PC-9 (cell line): Measurements from ENCODE around the gene CEP70.

ENCODE experiments used
- EZH2 ChIP-seq: fragments of 200-600 bp; sonication (generic); IDR thresholded peaks from 2 replicates; pipeline ENCODE4 v1.8.0; 2017; ENCODE audit warnings: antibody characterized with exemption, low read depth
- TF ChIP-seq, protein P1 (sequence below): fragments of 200-600 bp; sonication (generic); conservative IDR thresholded peaks from 2 replicates; pipeline ENCODE4 v1.6.1; 2017; ENCODE audit warnings: mixed run types, antibody characterized with exemption, mild to moderate bottlenecking, moderate library complexity

DNA sequence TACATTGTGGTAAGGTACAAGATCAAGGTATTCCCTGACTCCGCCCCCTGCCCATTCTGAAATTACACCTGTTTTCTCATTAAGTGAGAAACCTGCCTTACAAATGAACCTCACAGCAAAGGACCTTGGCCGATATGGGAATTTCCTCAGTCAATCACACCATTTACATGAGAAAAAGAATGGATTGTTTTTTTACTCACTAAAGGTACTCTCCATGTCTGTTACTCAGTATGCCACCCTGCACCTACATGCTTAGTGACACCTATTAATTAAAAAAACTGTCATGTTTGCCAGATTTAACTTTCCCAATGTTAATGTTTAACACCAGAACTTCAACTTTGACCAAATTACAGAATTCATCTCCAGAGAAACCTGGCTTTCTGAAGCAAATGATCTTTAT lies 97.6 kb downstream of the CEP70 start:
- TF ChIP-seq, protein P1, sequence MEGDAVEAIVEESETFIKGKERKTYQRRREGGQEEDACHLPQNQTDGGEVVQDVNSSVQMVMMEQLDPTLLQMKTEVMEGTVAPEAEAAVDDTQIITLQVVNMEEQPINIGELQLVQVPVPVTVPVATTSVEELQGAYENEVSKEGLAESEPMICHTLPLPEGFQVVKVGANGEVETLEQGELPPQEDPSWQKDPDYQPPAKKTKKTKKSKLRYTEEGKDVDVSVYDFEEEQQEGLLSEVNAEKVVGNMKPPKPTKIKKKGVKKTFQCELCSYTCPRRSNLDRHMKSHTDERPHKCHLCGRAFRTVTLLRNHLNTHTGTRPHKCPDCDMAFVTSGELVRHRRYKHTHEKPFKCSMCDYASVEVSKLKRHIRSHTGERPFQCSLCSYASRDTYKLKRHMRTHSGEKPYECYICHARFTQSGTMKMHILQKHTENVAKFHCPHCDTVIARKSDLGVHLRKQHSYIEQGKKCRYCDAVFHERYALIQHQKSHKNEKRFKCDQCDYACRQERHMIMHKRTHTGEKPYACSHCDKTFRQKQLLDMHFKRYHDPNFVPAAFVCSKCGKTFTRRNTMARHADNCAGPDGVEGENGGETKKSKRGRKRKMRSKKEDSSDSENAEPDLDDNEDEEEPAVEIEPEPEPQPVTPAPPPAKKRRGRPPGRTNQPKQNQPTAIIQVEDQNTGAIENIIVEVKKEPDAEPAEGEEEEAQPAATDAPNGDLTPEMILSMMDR = no peak
- no peak for TF ChIP-seq EZH2
